Measurements from ENCODE around the gene HMGB1.

GRCh38 chr13:30479883-30480219 is 14.1 kb upstream of the HMGB1 start:
- TF ChIP-seq POLR2AphosphoS2 (conservative IDR thresholded peaks at IDR 0.05; ENCODE audit: low read length) = no peak
- no peak for TF ChIP-seq EHF (CRISPR knock-in tag; IDR thresholded peaks at IDR 0.05)
- no peak for TF ChIP-seq MAZ (IDR thresholded peaks at IDR 0.05; ENCODE audit: borderline replicate concordance, low read depth, low read length)
- no peak for TF ChIP-seq CHD4 (IDR thresholded peaks at IDR 0.05; ENCODE audit: borderline replicate concordance)
- no peak for TF ChIP-seq ZC3H11A (IDR thresholded peaks at IDR 0.05)
- TF ChIP-seq CTCF (IDR thresholded peaks at IDR 0.05) = no peak
- TF ChIP-seq ESRRA (IDR thresholded peaks at IDR 0.05; ENCODE audit: borderline replicate concordance, low read length) = no peak
- TF ChIP-seq, protein P1, sequence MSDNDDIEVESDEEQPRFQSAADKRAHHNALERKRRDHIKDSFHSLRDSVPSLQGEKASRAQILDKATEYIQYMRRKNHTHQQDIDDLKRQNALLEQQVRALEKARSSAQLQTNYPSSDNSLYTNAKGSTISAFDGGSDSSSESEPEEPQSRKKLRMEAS (IDR thresholded peaks at IDR 0.05) = no peak
- no peak for TF ChIP-seq NPAS2 (CRISPR knock-in tag; IDR thresholded peaks at IDR 0.05; ENCODE audit: borderline replicate concordance)
- TF ChIP-seq ELK1 (IDR thresholded peaks at IDR 0.05; ENCODE audit: low read depth, low read length) = no peak
